GM10266 (cell line): ENCODE measurements around the gene DCXR.

ENCODE experiments used
- DNase-seq: peaks from one replicate; pipeline ENCODE4 v3.0.0; 2012; ENCODE audit errors: extremely low spot score
- CTCF ChIP-seq: IDR thresholded peaks from 2 replicates; pipeline ENCODE4 v1.5.1; 2012; ENCODE audit warnings: mild to moderate bottlenecking, low read depth; ENCODE audit not compliant: control insufficient read depth, insufficient read depth; ENCODE audit errors: missing control alignments

DCXR gene

GRCh38 chr17:82014971-82015310 lies 22.6 kb downstream of the DCXR start:
- no peak for TF ChIP-seq CTCF
- no peak for DNase-seq

- no peak for DNase-seq
- TF ChIP-seq CTCF: no peak
Observed at GRCh38 chr17:82014432-82014831, 23.1 kb downstream of the DCXR start.

- TF ChIP-seq CTCF: no peak
- DNase-seq: no peak
Observed at GRCh38 chr17:82013772-82014321, 23.6 kb downstream of the DCXR start.

GRCh38 chr17:82013341-82013740 lies 24.2 kb downstream of the DCXR start:
- no peak for DNase-seq
- no peak for TF ChIP-seq CTCF

GRCh38 chr17:82012640-82013295 lies 24.7 kb downstream of the DCXR start:
- no peak for DNase-seq
- TF ChIP-seq CTCF: no peak

GRCh38 chr17:82012261-82012639 lies 25.2 kb downstream of the DCXR start:
- DNase-seq: no peak
- TF ChIP-seq CTCF: no peak

GRCh38 chr17:82011617-82012187 lies 25.8 kb downstream of the DCXR start:
- DNase-seq: no peak
- no peak for TF ChIP-seq CTCF
